Endothelial cell of umbilical vein (primary cell): ENCODE data around the gene USP16. TPM values are rescaled to one million over a fixed set of nuclear protein-coding genes. Genes with fewer than 3 reads are reported as not detected.

Experiments used
- BruUV-seq: library from RNA; stranded (reverse); fragments of 400-500 nt; replicated peaks from 2 replicates; lab custom pipeline; 2021; lab: Mats Ljungman, UMichigan
- CTCF ChIA-PET: fragments of 300-600, 350-600 bp; sonication (Branson Sonifier 250); formaldehyde crosslinking; loops from one replicate; lab custom pipeline; 2021; ENCODE audit warnings: antibody characterized with exemption, inconsistent platforms; lab: Charles Lee
- POLR2A ChIA-PET: fragments of 300-600, 350-600 bp; sonication (Branson Sonifier 250); formaldehyde crosslinking; loops from one replicate; lab custom pipeline; 2021; ENCODE audit warnings: antibody characterized with exemption, inconsistent platforms; lab: Charles Lee
- DNase-seq: peaks from one replicate; pipeline ENCODE4 v3.0.0-alpha.2; 2011; ENCODE audit warnings: low read depth, low spot score
- FAIRE-seq: peaks from 2 replicates; lab custom pipeline; 2011; peaks lifted over from hg19 to GRCh38; lab: Jason Lieb, UNC
- H2AFZ ChIP-seq: 2 replicates; pipeline ENCODE4 v1.6.0; 2012; ENCODE audit warnings: low read depth, low read length, control low read depth, inconsistent platforms
- H3K27ac ChIP-seq: 2 replicates; pipeline ENCODE4 v1.5.1; 2011; ENCODE audit warnings: low read depth, mild to moderate bottlenecking, control low read depth, low read length, moderate library complexity; ENCODE audit not compliant: insufficient read depth
- H3K27me3 ChIP-seq, 2 experiments: 2 replicates each; pipeline versions ENCODE4 v1.6.0 to v1.6.1; 2011; ENCODE audit warnings: low read length in 2 of 2, mixed read lengths in 1 of 2; ENCODE audit not compliant: control insufficient read depth in 2 of 2, insufficient read depth in 2 of 2
- H3K36me3 ChIP-seq, 2 experiments: 2 replicates in 1 of 2; 3 replicates in 1 of 2; pipeline ENCODE4 v1.5.1; 2011; ENCODE audit warnings: low read length in 2 of 2, mild to moderate bottlenecking in 1 of 2, moderate library complexity in 1 of 2; ENCODE audit not compliant: control insufficient read depth in 2 of 2, insufficient read depth in 2 of 2; ENCODE audit errors: extremely low read depth in 1 of 2
- H3K4me1 ChIP-seq: 3 replicates; pipeline ENCODE4 v1.5.1; 2011; ENCODE audit warnings: mild to moderate bottlenecking, low read length; ENCODE audit not compliant: control insufficient read depth, insufficient read depth; ENCODE audit errors: extremely low read depth
- H3K4me2 ChIP-seq: 2 replicates; pipeline ENCODE4 v1.6.1; 2011; ENCODE audit warnings: low read length, control low read depth, mixed read lengths; ENCODE audit not compliant: insufficient read depth
- H3K4me3 ChIP-seq, 3 experiments: fragments of 200-600 bp in 1 of 3; sonication (generic), shearing (Covaris generic) in 1 of 3; replicated peaks in 1 of 3; 2 replicates each; pipeline ENCODE4 v1.5.1; 2011 to 2016; ENCODE audit warnings: control low read depth in 3 of 3, low read length in 3 of 3, mild to moderate bottlenecking in 2 of 3, inconsistent platforms in 1 of 3, low read depth in 1 of 3, moderate library complexity in 1 of 3; ENCODE audit not compliant: insufficient read depth in 1 of 3
- H3K79me2 ChIP-seq: 2 replicates; pipeline ENCODE4 v1.6.0; 2012; ENCODE audit warnings: low read length, inconsistent platforms; ENCODE audit not compliant: control insufficient read depth, insufficient read depth
- H3K9ac ChIP-seq: replicated peaks from 2 replicates; pipeline ENCODE3; 2011; ENCODE audit warnings: low read length, control low read depth; ENCODE audit not compliant: insufficient read depth; ENCODE audit errors: extremely low read depth
- H3K9me1 ChIP-seq: replicated peaks from 3 replicates; pipeline ENCODE4 v1.6.0; 2011; ENCODE audit warnings: mild to moderate bottlenecking, low read length; ENCODE audit not compliant: control insufficient read depth, insufficient read depth; ENCODE audit errors: extremely low read depth
- H3K9me3 ChIP-seq: replicated peaks from 2 replicates; pipeline ENCODE4 v1.5.1; 2012; ENCODE audit warnings: low read length, inconsistent platforms; ENCODE audit not compliant: control insufficient read depth, insufficient read depth
- H4K20me1 ChIP-seq: replicated peaks from 2 replicates; pipeline ENCODE3; 2011; ENCODE audit warnings: mild to moderate bottlenecking, low read length; ENCODE audit not compliant: control insufficient read depth, insufficient read depth; ENCODE audit errors: extremely low read depth
- EZH2 ChIP-seq: IDR thresholded peaks from 2 replicates; pipeline ENCODE4 v1.6.1; 2012; ENCODE audit warnings: borderline replicate concordance, low read depth, mild to moderate bottlenecking, moderate library complexity, low read length, inconsistent platforms; ENCODE audit not compliant: severe bottlenecking
- FOS ChIP-seq: IDR thresholded peaks from 2 replicates; pipeline ENCODE4 v1.6.1; 2011; ENCODE audit warnings: mild to moderate bottlenecking, low read length, moderate library complexity, borderline replicate concordance; ENCODE audit not compliant: insufficient read depth
- GATA2 ChIP-seq: IDR thresholded peaks from 2 replicates; pipeline ENCODE4 v1.7.0; 2011; ENCODE audit warnings: low read depth, mild to moderate bottlenecking, moderate library complexity, mixed read lengths, low read length; ENCODE audit not compliant: insufficient read length, insufficient read depth
- JUN ChIP-seq: IDR thresholded peaks from 2 replicates; pipeline ENCODE4 v1.6.1; 2011; ENCODE audit warnings: borderline replicate concordance, low read depth; ENCODE audit not compliant: insufficient read length, insufficient read depth
- MYC ChIP-seq: IDR thresholded peaks from one replicate; pipeline ENCODE4 v1.6.1; 2011; ENCODE audit warnings: mild to moderate bottlenecking, low read depth, low read length
- POLR2A ChIP-seq: IDR thresholded peaks from 2 replicates; pipeline ENCODE4 v1.6.1; 2012; ENCODE audit warnings: low read depth, mild to moderate bottlenecking, control low read depth, low read length
- POLR2AphosphoS5 ChIP-seq: IDR thresholded peaks from 2 replicates; pipeline ENCODE4 v1.6.1; 2012; ENCODE audit warnings: low read depth, mild to moderate bottlenecking, control low read depth, low read length, moderate library complexity; ENCODE audit not compliant: insufficient read depth
- dilution Hi-C: fragments of 300-500 bp; cut with MboI; formaldehyde crosslinking; loops from one replicate; pipeline ENCODE4 v1.15.0; 2019; ENCODE audit warnings: low sequenced_read_pairs; ENCODE audit not compliant: extremely low pct_ligation_motif_present
- intact Hi-C: fragments of 100-400 bp; cut with micrococcal nuclease; formaldehyde crosslinking; loops from one replicate; pipeline ENCODE4 v1.10.0; 2022
- polyA plus RNA-seq, 4 experiments: library from polyadenylated mRNA; depleted of rRNA in 3 of 4; stranded (reverse) in 3 of 4; unstranded in 1 of 4; fragments of >200 nt; gene quantifications; 2 replicates each; pipeline versions ENCODE4 v1.2.1 to v1.2.3, GENCODE V29; 2011 to 2012; ENCODE audit warnings: missing spikeins in 1 of 4
- total RNA-seq: library from RNA; stranded (reverse); gene quantifications from 2 replicates; pipeline ENCODE4 v1.2.3, GENCODE V29; 2021
- TF ChIP-seq, protein P1 (sequence below): IDR thresholded peaks from 2 replicates; pipeline ENCODE4 v1.6.1; 2011; ENCODE audit not compliant: insufficient read depth, insufficient read length
- TF ChIP-seq, protein P2 (sequence below), 2 donors: IDR thresholded peaks; 1 replicate in 1 of 2; 2 replicates in 1 of 2; pipeline ENCODE4 v1.5.1; 2011; ENCODE audit warnings: low read length in 2 of 2, mild to moderate bottlenecking in 2 of 2, moderate library complexity in 2 of 2, control low read depth in 1 of 2, inconsistent platforms in 1 of 2, low read depth in 1 of 2; ENCODE audit not compliant: insufficient read depth in 1 of 2; ENCODE audit errors: extremely low read depth in 1 of 2

Gene USP16
- total and polyA plus RNA-seq, 2 donors (not counting 3 experiments of a cell fraction or from before 2014, with no cell fraction given), result 5.9 to 31.3 TPM

GRCh38 chr21:29005696-29006095, 18.8 kb upstream of the USP16 start:
- dilution Hi-C loops (no loop called here), intact Hi-C loops (no loop called here)
- no peak overlapping the region for H2AFZ ChIP-seq
- H3K9ac ChIP-seq, result no peak overlapping the region
- no peak for DNase-seq
- peaks cover 6 to 10% of the 10 kb centered on the region in 2 experiments for H3K36me3 ChIP-seq
- no peaks in the 10 kb centered on the region for H4K20me1 ChIP-seq
- no peaks in the 10 kb centered on the region for H3K27me3 ChIP-seq
- ChIA-PET CTCF (interaction anchor here (1.0 kb wide), 1 partner anchor 13 kb away, joined by 3 read pairs; the partner anchor contains the start of gene LTN1), POLR2A (no interaction called here)
- no peaks in the 10 kb centered on the region for H3K9me3 ChIP-seq
- no peaks in the 10 kb centered on the region for H3K9me1 ChIP-seq
- TF ChIP-seq, protein P1, sequence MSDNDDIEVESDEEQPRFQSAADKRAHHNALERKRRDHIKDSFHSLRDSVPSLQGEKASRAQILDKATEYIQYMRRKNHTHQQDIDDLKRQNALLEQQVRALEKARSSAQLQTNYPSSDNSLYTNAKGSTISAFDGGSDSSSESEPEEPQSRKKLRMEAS, result no peak
- TF ChIP-seq FOS (no peak), GATA2 (no peak), POLR2A (no peak), MYC (no peak)
- BruUV-seq, result no TSS peak
- H3K27ac ChIP-seq, result no peak overlapping the region
- H3K4me2 ChIP-seq, result no peak overlapping the region
- no peak for FAIRE-seq
- H3K4me1 ChIP-seq, result peaks cover 8% of the 10 kb centered on the region
- no peak overlapping the region for H3K4me3 ChIP-seq
- H3K79me2 ChIP-seq, result no peaks in the 10 kb centered on the region

DNA sequence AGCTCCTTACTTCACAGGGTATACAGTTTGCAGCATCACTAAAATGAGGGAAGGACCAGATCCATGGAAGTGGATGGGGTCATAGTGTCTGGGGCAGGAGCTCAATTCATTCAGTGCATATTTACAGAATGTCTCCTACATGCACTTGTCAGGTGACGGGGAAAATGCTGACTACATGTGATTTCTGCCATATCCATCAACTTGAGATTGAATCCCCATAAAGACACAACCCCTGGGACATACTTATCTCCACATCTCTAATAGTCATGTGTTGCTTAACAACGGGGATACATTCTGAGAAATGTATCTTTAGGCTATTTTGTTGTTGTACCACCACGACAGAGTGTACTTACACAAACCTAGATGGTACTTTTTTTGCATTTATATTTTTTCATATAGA, 17.3 kb upstream of the USP16 start:
- Histone ChIP-seq H3K4me3 (no peak overlapping the region), H3K27me3 (no peaks in the 10 kb centered on the region), H3K9me1 (no peaks in the 10 kb centered on the region), H3K36me3 (peaks cover 6 to 10% of the 10 kb centered on the region in 2 experiments), H3K4me2 (no peak overlapping the region), H3K27ac (no peak overlapping the region), H3K79me2 (no peaks in the 10 kb centered on the region), H3K4me1 (peaks cover 8% of the 10 kb centered on the region), H3K9ac (no peak overlapping the region), H2AFZ (no peak overlapping the region), H4K20me1 (no peaks in the 10 kb centered on the region), H3K9me3 (no peaks in the 10 kb centered on the region)
- BruUV-seq, result no TSS peak
- TF ChIP-seq GATA2, result no peak
- TF ChIP-seq EZH2, result no peak
- TF ChIP-seq JUN, result no peak
- TF ChIP-seq FOS, result no peak
- TF ChIP-seq, protein P1, result no peak
- TF ChIP-seq MYC, result no peak
- TF ChIP-seq, protein P2, sequence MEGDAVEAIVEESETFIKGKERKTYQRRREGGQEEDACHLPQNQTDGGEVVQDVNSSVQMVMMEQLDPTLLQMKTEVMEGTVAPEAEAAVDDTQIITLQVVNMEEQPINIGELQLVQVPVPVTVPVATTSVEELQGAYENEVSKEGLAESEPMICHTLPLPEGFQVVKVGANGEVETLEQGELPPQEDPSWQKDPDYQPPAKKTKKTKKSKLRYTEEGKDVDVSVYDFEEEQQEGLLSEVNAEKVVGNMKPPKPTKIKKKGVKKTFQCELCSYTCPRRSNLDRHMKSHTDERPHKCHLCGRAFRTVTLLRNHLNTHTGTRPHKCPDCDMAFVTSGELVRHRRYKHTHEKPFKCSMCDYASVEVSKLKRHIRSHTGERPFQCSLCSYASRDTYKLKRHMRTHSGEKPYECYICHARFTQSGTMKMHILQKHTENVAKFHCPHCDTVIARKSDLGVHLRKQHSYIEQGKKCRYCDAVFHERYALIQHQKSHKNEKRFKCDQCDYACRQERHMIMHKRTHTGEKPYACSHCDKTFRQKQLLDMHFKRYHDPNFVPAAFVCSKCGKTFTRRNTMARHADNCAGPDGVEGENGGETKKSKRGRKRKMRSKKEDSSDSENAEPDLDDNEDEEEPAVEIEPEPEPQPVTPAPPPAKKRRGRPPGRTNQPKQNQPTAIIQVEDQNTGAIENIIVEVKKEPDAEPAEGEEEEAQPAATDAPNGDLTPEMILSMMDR (IDR thresholded peaks at IDR 0.05; ENCODE audit: extremely low read depth in 1 of 2, insufficient read depth in 1 of 2, low read depth in 1 of 2, low read length in 2 of 2), result no peak
- no peak for TF ChIP-seq POLR2A
- no peak for TF ChIP-seq POLR2AphosphoS5
- dilution Hi-C loops, result no loop called here
- FAIRE-seq, result no peak
- ChIA-PET CTCF (no interaction called here), POLR2A (no interaction called here)
- intact Hi-C loops, result no loop called here
- no peak for DNase-seq
